GM23248 (cell line): ENCODE data around the gene CHRD.

Experiments
- EZH2 ChIP-seq: fragments of 200-600 bp; sonication (generic); IDR thresholded peaks from 2 replicates; pipeline ENCODE4 v1.6.1; 2018; ENCODE audit warnings: antibody characterized with exemption, mild to moderate bottlenecking; ENCODE audit not compliant: insufficient read depth, poor library complexity, severe bottlenecking
- EZH2phosphoT487 ChIP-seq: fragments of 200-600 bp; sonication (generic); IDR thresholded peaks from 2 replicates; pipeline ENCODE4 v1.6.1; 2018; ENCODE audit warnings: antibody characterized with exemption, moderate library complexity, mild to moderate bottlenecking, low read depth; ENCODE audit not compliant: insufficient read depth

DNA sequence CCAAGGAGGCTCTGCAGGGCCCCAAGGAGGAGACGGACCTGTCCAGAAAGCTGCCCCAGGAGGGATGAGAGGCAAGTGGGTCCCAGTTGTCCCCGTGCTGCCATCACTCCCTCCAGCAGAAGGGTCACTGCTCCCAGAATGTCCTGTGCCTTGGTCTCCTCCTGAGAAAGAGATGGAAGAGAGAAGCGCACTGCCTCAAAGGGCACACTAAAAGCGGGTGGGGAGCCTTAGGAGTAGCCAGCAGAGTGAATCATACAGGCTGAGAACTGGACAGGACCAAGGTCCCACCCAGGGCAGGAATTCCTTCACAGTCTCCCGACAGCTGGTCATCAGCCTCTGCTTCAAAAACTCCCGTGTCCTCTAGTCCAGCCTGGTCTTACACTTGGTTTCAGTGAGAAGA is 6.4 kb upstream of the CHRD start:
- no peak for TF ChIP-seq EZH2
- TF ChIP-seq EZH2phosphoT487 = no peak
